HPDE6-E6E7 (cell line): ENCODE data around the gene KBTBD8.

Experiments used
- DNase-seq: peaks from one replicate; pipeline ENCODE4 v3.0.0; 2011; ENCODE audit warnings: missing footprints; ENCODE audit errors: extremely low spot score

The KBTBD8 gene

DNA sequence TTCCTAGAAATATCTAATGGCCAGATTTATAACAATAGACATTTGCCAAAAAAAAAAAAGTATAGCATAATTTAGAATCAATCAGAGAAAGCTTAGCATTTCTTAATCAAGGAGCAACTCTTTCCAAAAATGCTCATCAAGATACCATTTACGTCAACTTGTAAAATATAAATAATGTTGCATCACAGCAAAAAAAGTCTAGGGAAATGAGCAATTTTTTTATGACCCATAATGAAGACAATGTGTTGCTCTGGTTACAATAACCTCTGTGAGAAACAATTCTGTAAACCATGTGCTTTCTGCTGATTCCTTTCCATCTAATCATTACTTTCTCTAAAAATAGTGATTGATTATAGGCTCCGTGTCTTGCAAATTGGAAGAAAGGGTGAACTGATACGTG lies 36.3 kb downstream of the KBTBD8 start:
- no peak for DNase-seq

DNA sequence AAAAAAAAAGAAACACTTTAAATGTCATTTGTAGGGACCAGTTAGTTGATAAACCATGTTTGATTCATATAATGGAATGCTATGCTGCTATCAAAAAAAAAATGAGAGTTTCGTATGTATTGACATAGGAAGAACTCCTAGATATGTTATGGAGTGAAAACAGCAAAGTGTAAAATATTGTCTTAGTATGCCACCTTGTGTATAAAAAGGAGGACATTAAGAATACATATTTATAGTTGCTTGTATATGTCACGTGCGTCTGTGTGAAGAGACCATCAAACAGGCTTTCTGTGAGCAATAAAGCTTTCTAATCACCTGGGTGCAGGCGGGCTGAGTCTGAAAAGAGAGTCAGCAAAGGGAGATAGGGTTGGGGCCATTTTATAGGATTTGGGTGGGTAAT lies 39.5 kb downstream of the KBTBD8 start:
- DNase-seq, result no peak

DNA sequence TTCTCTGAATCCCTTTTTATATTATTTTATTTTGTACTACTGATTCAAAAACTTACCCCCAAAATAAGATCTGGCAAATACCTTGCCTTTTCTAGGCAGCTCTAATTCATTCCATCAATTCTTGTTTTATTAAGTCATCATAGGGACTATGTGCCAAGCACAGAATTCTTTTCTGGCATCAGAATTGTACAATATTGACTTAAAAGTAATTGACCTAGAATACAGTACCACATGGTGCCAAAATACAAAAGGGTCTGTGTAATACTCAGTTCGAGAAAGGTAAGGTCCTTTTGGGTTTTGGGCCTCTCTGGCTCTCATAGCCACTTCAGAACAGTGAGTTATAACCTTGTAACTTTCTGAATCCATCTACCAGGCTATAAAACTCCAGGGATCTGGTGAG lies 46.2 kb downstream of the KBTBD8 start:
- DNase-seq, result no peak

DNA sequence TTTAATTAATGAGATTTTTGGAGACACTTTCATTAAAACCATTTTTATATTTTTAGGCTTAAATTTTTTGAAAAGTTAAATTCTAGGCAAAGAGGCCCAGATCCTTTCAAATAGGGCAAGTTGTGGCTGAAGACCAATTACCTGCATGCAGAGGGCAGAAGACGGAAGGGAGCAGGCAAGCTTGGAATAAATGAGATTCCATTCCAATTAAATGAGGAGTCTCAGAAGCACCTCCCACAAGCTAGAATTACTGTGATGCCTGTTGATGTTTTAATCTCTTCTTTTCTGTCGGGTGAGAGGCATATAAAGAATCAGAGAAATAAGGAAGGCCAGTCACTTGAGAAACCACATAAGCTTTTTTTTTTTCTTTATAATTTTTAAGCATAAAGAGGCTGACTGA lies 46.8 kb downstream of the KBTBD8 start:
- no peak for DNase-seq

DNA sequence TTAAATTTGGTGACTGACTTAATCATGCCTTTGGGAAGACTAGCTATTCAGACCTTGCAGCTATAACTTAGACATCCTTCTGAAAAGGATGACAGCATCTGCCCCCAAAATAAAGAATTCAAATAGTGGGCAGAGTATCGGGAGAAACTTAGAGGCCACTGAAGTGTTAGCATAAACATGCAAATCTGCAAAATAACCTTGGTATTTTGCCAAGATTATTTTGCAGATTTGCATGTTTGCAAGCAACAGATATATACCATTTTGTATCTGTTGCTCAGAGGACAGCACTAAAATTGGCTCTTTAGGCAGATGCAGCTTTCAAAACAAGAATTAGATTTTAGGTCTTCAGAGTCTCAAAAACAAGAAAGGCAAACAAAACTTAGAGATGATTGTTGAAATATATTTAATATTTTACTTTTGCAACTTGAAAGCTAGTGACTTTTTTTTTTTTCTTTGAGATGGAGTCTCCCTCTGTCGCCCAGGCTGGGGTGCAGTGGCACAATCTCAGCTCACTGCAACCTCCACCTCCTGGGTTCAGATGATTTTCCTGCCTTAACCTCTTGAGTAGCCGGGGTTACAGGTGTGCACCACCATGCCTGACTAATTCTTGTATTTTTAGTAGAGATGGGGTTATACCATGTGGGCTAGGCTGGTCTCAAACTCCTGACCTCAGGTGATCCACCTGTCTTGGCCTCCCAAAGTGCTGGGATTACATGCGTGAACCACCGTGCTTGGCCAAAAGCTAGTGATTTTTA lies 47.8 kb downstream of the KBTBD8 start:
- DNase-seq, result no peak

DNA sequence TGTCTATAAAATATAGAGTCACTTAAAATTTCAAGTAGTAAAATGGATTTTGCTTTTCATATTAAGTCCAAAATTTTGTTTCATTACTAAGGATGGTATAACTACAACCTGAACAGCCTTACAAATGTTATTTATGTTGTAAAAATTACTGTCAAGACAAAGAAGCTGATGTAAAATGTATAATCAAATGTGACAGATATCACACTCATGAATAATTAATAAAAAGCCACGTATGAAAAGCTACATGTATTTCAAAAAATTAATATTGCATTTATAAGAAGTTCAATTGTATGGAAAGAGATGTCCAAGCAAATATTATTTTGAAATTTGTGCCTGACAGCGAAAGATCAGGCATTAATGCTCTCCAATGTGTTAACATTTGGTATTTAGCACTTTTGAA lies 48.9 kb downstream of the KBTBD8 start:
- no peak for DNase-seq

DNA sequence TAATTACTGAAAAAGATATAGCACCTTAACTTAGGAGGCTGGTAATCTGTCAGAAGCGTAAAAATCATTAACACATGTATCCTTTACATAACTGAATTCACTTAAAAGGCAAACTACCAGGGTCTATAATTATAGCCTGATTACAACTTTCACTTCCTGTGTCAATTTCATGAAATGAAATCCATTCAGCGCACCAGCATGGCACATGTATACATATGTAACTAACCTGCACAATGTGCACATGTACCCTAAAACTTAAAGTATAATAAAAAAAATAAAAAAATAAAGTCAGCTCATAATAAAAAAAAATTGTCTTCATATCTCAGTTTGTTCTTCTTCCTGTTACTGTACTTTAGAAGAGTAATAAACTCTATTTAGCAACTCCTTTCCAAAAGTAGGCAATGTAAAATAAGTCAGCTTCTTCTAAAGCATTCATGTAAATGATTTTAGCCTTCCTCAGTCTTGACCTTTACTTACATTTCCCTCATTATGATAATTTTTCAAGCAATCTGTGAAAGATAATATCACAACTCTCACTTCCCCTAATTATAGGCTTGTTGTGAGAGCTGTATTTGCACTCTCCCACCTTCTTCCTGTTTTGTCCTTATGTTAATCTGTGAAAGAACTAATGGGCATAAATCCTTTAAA lies 50.1 kb downstream of the KBTBD8 start:
- DNase-seq, result no peak

DNA sequence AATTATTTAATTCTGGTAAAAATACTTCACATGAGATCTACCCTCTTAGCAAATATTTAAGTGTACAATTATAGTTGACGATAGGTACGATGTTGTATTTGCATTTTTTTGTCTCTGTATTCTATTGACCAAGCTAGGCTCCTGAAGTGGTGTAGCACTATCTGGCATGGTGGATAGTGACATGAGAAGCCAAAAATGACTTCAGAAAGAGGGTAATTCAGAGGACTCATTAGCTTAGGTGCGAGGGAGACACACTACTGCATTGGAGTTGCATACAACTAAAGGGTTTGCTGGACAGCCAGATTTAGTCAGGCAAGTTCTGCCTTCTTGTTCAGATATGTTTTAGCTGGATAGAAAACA lies 50.6 kb downstream of the KBTBD8 start:
- DNase-seq, result no peak

DNA sequence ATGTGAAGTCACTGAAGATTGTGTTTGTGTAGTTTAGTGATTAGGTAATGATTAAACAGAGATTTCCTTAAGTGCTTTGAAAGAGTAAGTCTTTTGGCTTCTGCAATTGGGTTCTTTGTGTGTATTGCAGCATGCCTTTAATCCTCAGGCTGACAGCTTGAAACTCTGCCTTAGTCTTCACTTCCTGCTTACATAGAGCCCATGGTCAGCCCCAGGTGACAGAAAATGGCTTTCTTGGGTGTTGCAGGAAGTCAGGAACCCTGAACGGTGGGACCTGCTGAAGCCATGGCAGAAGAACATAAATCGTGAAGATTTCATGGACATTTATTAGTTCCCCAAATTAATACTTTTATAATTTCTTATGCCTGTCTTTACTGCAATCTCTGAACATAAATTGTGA lies 61.3 kb downstream of the KBTBD8 start:
- no peak for DNase-seq
